Calu3 (cell line): ENCODE measurements around the gene LRG1. TPM values are rescaled to one million over a fixed set of nuclear protein-coding genes. Genes with fewer than 3 reads are reported as not detected.
"Not testable (repeated sequence)": the region's sequence is repeated elsewhere in the genome, so short reads cannot be mapped to it uniquely, and the experiment has no call there.

Experiments used
- BruUV-seq: library from RNA; stranded (reverse); fragments of 400-500 nt; replicated peaks from 2 replicates; lab custom pipeline; 2021; lab: Mats Ljungman, UMichigan
- CTCF ChIA-PET: fragments of 300-600 bp; sonication (Branson Sonifier 250); formaldehyde crosslinking; loops from one replicate; lab custom pipeline; 2022; ENCODE audit warnings: antibody characterized with exemption; lab: Charles Lee
- DNase-seq: peaks from one replicate; pipeline ENCODE4 v3.0.0; 2022
- H3K27ac Mint-ChIP-seq: one replicate; pipeline ENCODE4 v1.8.0; 2022; ENCODE audit warnings: mixed read lengths; ENCODE audit not compliant: unreplicated experiment
- H3K27me3 Mint-ChIP-seq: one replicate; pipeline ENCODE4 v1.8.0; 2022; ENCODE audit warnings: mixed read lengths; ENCODE audit not compliant: unreplicated experiment
- H3K36me3 Mint-ChIP-seq: one replicate; pipeline ENCODE4 v1.8.0; 2022; ENCODE audit warnings: mild to moderate bottlenecking, moderate library complexity, mixed read lengths; ENCODE audit not compliant: insufficient read depth, unreplicated experiment
- H3K4me1 Mint-ChIP-seq: one replicate; pipeline ENCODE4 v1.8.0; 2022; ENCODE audit warnings: mild to moderate bottlenecking, low read depth, mixed read lengths; ENCODE audit not compliant: unreplicated experiment
- H3K4me3 Mint-ChIP-seq: one replicate; pipeline ENCODE4 v1.8.0; 2022; ENCODE audit warnings: mild to moderate bottlenecking, low read depth, moderate library complexity, mixed read lengths; ENCODE audit not compliant: unreplicated experiment
- H3K9me3 Mint-ChIP-seq: one replicate; pipeline ENCODE4 v1.8.0; 2022; ENCODE audit warnings: low read depth, mixed read lengths; ENCODE audit not compliant: unreplicated experiment
- intact Hi-C: fragments of 100-400 bp; cut with micrococcal nuclease; formaldehyde crosslinking; loops from one replicate; pipeline ENCODE4 v1.10.0; 2022; ENCODE audit not compliant: unreplicated experiment
- total RNA-seq: library from RNA; stranded (reverse); gene quantifications from 2 replicates; pipeline ENCODE4 v1.2.3, GENCODE V29; 2022
- TF ChIP-seq, protein P1 (sequence below): fragments of 200-600 bp; IDR thresholded peaks from one replicate; pipeline ENCODE4 v1.8.0; 2022; ENCODE audit warnings: antibody characterized with exemption; ENCODE audit not compliant: unreplicated experiment

Gene LRG1
- total RNA-seq, 1 experiment from 2014 or later = 28.5 TPM

DNA sequence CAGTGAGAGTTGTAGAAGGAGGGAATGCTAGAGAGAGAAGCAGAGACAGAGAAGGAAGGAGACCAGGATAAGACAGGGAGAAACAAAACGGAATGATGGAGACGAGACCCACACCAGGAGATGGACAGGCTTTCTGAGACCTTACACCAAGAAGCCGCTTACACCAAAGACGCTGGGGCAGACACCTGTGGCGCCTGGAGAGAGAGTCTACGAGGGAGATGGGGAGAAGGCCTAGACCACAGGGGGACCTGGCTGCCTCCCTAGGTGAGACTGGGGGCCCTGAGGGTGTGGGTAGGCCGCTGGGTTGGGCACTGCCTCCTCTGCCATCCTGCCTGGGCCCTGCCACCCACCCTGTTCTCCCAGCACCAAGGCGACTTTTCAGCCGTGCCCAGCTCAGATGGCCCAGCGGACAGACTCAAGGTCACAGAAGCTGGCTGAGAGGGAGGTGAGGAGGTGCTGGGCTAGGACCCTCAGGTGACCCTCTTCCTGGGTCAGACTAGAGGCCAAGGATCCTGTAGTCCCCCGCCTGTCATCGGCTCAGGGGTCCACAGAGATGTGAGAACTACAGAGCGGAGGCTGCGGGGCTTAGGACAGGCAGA is 9.8 kb downstream of the LRG1 start:
- Mint-ChIP-seq H3K9me3 (no peaks in the 10 kb centered on the region), H3K4me3 (no peak overlapping the region), H3K27ac (no peak overlapping the region), H3K4me1 (no peaks in the 10 kb centered on the region), H3K27me3 (peaks cover 14% of the 10 kb centered on the region), H3K36me3 (no peaks in the 10 kb centered on the region)
- CTCF ChIA-PET = no interaction called here
- TF ChIP-seq, protein P1, sequence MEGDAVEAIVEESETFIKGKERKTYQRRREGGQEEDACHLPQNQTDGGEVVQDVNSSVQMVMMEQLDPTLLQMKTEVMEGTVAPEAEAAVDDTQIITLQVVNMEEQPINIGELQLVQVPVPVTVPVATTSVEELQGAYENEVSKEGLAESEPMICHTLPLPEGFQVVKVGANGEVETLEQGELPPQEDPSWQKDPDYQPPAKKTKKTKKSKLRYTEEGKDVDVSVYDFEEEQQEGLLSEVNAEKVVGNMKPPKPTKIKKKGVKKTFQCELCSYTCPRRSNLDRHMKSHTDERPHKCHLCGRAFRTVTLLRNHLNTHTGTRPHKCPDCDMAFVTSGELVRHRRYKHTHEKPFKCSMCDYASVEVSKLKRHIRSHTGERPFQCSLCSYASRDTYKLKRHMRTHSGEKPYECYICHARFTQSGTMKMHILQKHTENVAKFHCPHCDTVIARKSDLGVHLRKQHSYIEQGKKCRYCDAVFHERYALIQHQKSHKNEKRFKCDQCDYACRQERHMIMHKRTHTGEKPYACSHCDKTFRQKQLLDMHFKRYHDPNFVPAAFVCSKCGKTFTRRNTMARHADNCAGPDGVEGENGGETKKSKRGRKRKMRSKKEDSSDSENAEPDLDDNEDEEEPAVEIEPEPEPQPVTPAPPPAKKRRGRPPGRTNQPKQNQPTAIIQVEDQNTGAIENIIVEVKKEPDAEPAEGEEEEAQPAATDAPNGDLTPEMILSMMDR = no peak
- no peak for DNase-seq
- intact Hi-C loops = no loop called here
- no TSS peak for BruUV-seq

DNA sequence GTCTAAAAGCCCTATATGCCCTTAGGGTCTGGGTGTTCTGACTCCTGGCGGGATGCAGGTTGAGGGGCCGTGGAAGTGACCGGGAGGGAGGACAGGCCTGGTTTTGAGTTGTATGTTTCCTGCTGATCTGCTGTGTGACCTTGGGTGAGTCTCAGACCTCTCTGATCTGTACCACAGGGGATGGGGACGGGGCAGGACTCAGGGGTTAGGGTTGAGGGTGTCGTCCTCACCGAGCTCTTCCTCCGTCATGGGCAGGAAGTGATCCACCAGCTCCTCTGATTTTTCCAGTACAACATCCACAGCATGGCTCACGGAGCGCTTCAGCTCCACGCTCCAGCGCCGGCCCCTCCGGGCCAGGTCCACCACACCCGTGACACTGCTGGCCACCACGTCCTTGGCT is 11.0 kb downstream of the LRG1 start:
- H3K36me3 Mint-ChIP-seq = no peaks in the 10 kb centered on the region
- H3K27me3 Mint-ChIP-seq = peaks cover 14% of the 10 kb centered on the region
- H3K27ac Mint-ChIP-seq = no peak overlapping the region
- no peak for DNase-seq
- no peaks in the 10 kb centered on the region for H3K9me3 Mint-ChIP-seq
- no peak overlapping the region for H3K4me3 Mint-ChIP-seq
- H3K4me1 Mint-ChIP-seq = no peaks in the 10 kb centered on the region
- intact Hi-C loops = no loop called here
- CTCF ChIA-PET = no interaction called here
- BruUV-seq = no TSS peak
- TF ChIP-seq, protein P1 = no peak

DNA sequence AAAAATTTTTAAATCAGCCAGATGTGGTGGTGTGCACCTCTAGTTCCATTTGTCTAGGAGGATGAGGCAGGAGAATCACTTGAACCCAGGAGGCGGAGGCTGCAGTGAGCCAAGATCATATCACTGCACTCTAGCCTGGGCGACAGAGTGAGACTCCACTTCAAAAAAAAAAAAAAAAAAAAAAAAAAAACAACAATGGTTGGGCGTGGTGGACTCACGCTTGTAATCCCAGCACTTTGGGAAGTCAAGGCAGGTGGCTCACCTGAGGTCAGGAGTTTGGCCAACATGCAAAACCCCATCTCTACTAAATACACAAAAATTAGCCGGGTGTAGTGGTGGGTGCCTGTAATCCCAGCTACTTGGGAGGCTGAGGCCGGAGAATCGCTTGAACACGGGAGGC is 12.5 kb downstream of the LRG1 start:
- H3K9me3 Mint-ChIP-seq, BruUV-seq, H3K36me3 Mint-ChIP-seq, CTCF ChIA-PET, intact Hi-C loops, H3K27ac Mint-ChIP-seq, H3K4me3 Mint-ChIP-seq, DNase-seq, H3K4me1 Mint-ChIP-seq: not testable (repeated sequence)
- H3K27me3 Mint-ChIP-seq = peaks cover 14% of the 10 kb centered on the region

DNA sequence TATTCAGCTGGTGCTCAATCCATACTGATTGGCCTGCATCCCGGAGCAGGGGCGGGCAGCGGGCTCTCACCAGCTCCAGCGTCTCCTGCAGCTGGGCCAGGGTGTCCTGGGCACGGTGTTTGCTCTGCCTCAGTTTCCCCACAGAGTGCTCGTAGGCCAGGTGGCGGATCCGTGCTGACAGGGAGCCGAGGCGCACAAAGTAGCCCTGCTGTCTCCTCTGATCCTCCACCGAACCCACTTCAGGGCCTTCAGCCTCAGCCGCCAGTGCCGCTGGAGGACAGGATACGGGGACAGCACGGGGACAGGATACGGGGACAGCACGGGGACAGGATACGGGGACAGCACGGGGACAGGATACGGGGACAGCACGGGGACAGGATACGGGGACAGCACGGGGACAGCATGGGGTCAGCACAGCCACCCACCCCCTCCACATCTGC is 14.3 kb downstream of the LRG1 start:
- H3K27ac Mint-ChIP-seq = no peak overlapping the region
- no peaks in the 10 kb centered on the region for H3K36me3 Mint-ChIP-seq
- H3K4me3 Mint-ChIP-seq = no peak overlapping the region
- H3K4me1 Mint-ChIP-seq = peaks cover 10% of the 10 kb centered on the region
- BruUV-seq = no TSS peak
- no peak for DNase-seq
- intact Hi-C loops = no loop called here
- H3K9me3 Mint-ChIP-seq = no peaks in the 10 kb centered on the region
- TF ChIP-seq, protein P1 = no peak
- CTCF ChIA-PET = interaction anchor here (0.6 to 1.3 kb wide), 8 partner anchors 9 to 258 kb away, joined by 3 to 9 read pairs (median 4); partner anchors contain the start of genes CHAF1A, HDGFL2 and PLIN5
- peaks cover 14% of the 10 kb centered on the region for H3K27me3 Mint-ChIP-seq
